Neural progenitor cell (in vitro differentiated cells): ENCODE measurements around the gene SLC50A1. TPM values are rescaled to one million over a fixed set of nuclear protein-coding genes. Genes with fewer than 3 reads are reported as not detected.
"Not testable (repeated sequence)": the region's sequence is repeated elsewhere in the genome, so short reads cannot be mapped to it uniquely, and the experiment has no call there.

ENCODE experiments used
- DNase-seq: peaks from one replicate; pipeline ENCODE4 v3.0.0-alpha.2; 2016; ENCODE audit warnings: low spot score
- H2AFZ ChIP-seq: fragments of 200-600 bp; sonication (generic); replicated peaks from 2 replicates; pipeline ENCODE4 v1.6.1; 2016; ENCODE audit warnings: antibody characterized with exemption
- H3F3A ChIP-seq: fragments of 200-600 bp; sonication (generic); 2 replicates; pipeline ENCODE4 v1.6.1; 2016; ENCODE audit warnings: antibody characterized with exemption, low read depth
- H3K27ac ChIP-seq: fragments of 200-600 bp; sonication (generic); 2 replicates; pipeline ENCODE4 v1.5.1; 2016; ENCODE audit warnings: mild to moderate bottlenecking
- H3K27me3 ChIP-seq: fragments of 200-600 bp; sonication (generic); 2 replicates; pipeline ENCODE4 v1.6.1; 2016; ENCODE audit warnings: mild to moderate bottlenecking, moderate library complexity
- H3K36me3 ChIP-seq: fragments of 200-600 bp; sonication (generic); 2 replicates; pipeline ENCODE4 v1.5.1; 2016
- H3K4me1 ChIP-seq: fragments of 200-600 bp; sonication (generic); 2 replicates; pipeline ENCODE4 v1.6.1; 2016; ENCODE audit warnings: mixed run types
- H3K4me2 ChIP-seq: fragments of 200-600 bp; sonication (generic); 2 replicates; pipeline ENCODE4 v1.6.1; 2016
- H3K4me3 ChIP-seq: fragments of 200-600 bp; sonication (generic); 2 replicates; pipeline ENCODE4 v1.5.1; 2016
- H3K79me2 ChIP-seq: fragments of 200-600 bp; sonication (generic); 2 replicates; pipeline ENCODE4 v1.6.1; 2016; ENCODE audit warnings: low read depth
- H3K9ac ChIP-seq: fragments of 200-600 bp; sonication (generic); 2 replicates; pipeline ENCODE4 v1.6.1; 2016
- H3K9me3 ChIP-seq: fragments of 200-600 bp; sonication (generic); 2 replicates; pipeline ENCODE4 v1.5.1; 2016; ENCODE audit warnings: low read depth
- H4K20me1 ChIP-seq: fragments of 200-600 bp; sonication (generic); 2 replicates; pipeline ENCODE4 v1.6.1; 2016; ENCODE audit warnings: low read depth
- H3K27ac Mint-ChIP-seq: 3 replicates; pipeline ENCODE4 v1.8.0; 2021; ENCODE audit warnings: mixed read lengths
- H3K27me3 Mint-ChIP-seq: 2 replicates; pipeline ENCODE4 v1.8.0; 2022; ENCODE audit warnings: low read depth, mild to moderate bottlenecking, inconsistent platforms, moderate library complexity, mixed read lengths; ENCODE audit not compliant: insufficient read depth
- H3K36me3 Mint-ChIP-seq: 3 replicates; pipeline ENCODE4 v1.8.0; 2021; ENCODE audit warnings: mixed read lengths
- H3K4me1 Mint-ChIP-seq: 3 replicates; pipeline ENCODE4 v1.8.0; 2021; ENCODE audit warnings: mixed read lengths
- H3K4me3 Mint-ChIP-seq: 3 replicates; pipeline ENCODE4 v1.8.0; 2021; ENCODE audit warnings: mild to moderate bottlenecking, moderate library complexity, mixed read lengths
- H3K9me3 Mint-ChIP-seq: 3 replicates; pipeline ENCODE4 v1.8.0; 2020; ENCODE audit warnings: mixed read lengths
- EZH2 ChIP-seq: fragments of 200-600 bp; sonication (generic); IDR thresholded peaks from 2 replicates; pipeline ENCODE4 v1.6.1; 2017; ENCODE audit warnings: antibody characterized with exemption, mild to moderate bottlenecking, moderate library complexity
- EZH2phosphoT487 ChIP-seq: fragments of 200-600 bp; sonication (generic); IDR thresholded peaks from 2 replicates; pipeline ENCODE4 v1.6.1; 2017; ENCODE audit warnings: antibody characterized with exemption
- total RNA-seq: library from RNA; depleted of rRNA; stranded (reverse); fragments of >200 nt; gene quantifications from 2 replicates; pipeline ENCODE4 v1.2.3, GENCODE V29; 2015; ENCODE audit warnings: low replicate concordance
- TF ChIP-seq, protein P1 (sequence below): fragments of 200-600 bp; sonication (generic); IDR thresholded peaks from 2 replicates; pipeline ENCODE4 v1.5.1; 2017; ENCODE audit warnings: antibody characterized with exemption, mild to moderate bottlenecking

The SLC50A1 gene
- total RNA-seq, 1 donor from 2014 or later = 14.4 TPM

DNA sequence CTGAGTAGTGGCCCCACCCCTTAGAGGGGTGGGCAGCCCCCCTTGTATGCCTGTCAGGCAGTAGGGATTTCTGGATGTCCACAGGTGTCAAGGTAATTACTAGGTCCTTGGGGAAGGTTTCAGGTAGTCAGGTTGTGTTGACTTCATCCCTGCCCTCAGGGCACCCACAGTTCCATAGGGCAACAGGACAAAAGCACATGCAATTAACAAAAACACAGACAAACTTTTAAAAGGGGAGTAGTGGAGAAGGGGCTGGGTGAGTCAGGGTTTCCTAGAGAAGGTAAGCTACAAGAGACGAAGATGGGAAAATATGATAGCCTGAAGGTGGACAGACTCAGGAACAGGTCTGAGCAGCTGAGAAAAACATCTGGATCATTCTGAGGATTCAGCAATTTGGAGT, 23.3 kb downstream of the SLC50A1 start:
- Histone ChIP-seq H3K4me2 (no peak overlapping the region), H2AFZ (no peak overlapping the region), H3K9me3 (no peaks in the 10 kb centered on the region), H3K9ac (no peak overlapping the region), H4K20me1 (no peaks in the 10 kb centered on the region), H3F3A (no peaks in the 10 kb centered on the region), H3K4me3 (no peak overlapping the region), H3K79me2 (no peaks in the 10 kb centered on the region), H3K4me1 (no peaks in the 10 kb centered on the region), H3K27me3 (no peaks in the 10 kb centered on the region), H3K36me3 (no peaks in the 10 kb centered on the region), H3K27ac (no peak overlapping the region)
- Mint-ChIP-seq H3K4me3 (no peak overlapping the region), H3K9me3 (peaks cover 9% of the 10 kb centered on the region), H3K4me1 (peaks cover 3% of the 10 kb centered on the region), H3K27me3 (peaks cover 11% of the 10 kb centered on the region), H3K27ac (peak overlapping the region; percentile 30), H3K36me3 (no peaks in the 10 kb centered on the region)
- TF ChIP-seq, protein P1, sequence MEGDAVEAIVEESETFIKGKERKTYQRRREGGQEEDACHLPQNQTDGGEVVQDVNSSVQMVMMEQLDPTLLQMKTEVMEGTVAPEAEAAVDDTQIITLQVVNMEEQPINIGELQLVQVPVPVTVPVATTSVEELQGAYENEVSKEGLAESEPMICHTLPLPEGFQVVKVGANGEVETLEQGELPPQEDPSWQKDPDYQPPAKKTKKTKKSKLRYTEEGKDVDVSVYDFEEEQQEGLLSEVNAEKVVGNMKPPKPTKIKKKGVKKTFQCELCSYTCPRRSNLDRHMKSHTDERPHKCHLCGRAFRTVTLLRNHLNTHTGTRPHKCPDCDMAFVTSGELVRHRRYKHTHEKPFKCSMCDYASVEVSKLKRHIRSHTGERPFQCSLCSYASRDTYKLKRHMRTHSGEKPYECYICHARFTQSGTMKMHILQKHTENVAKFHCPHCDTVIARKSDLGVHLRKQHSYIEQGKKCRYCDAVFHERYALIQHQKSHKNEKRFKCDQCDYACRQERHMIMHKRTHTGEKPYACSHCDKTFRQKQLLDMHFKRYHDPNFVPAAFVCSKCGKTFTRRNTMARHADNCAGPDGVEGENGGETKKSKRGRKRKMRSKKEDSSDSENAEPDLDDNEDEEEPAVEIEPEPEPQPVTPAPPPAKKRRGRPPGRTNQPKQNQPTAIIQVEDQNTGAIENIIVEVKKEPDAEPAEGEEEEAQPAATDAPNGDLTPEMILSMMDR = no peak
- TF ChIP-seq EZH2 (no peak), EZH2phosphoT487 (no peak)
- DNase-seq = no peak

DNA sequence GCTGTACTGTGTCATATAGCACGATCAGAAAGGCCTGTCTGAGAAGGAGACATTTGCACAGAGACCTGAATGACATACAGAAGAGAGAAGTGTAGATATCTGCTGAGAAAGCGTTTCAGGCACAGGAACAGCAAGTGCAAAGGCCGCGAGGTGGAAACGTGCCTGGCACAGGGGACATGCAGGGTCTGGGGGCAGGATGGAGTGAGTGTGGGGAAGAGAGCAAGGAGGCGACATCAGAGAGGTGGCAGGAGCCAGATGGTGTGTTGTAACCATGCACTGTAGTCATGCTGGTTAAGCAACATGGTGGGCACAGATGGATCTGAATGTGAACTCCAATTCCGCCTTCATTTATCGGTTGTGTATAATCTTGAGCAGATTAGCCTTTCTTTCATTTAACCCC, 24.5 kb downstream of the SLC50A1 start:
- Histone ChIP-seq H3K9ac (no peak overlapping the region), H3K4me3 (no peak overlapping the region), H3K4me2 (no peak overlapping the region), H3K27ac (no peak overlapping the region), H4K20me1 (no peaks in the 10 kb centered on the region), H2AFZ (no peak overlapping the region), H3K4me1 (no peaks in the 10 kb centered on the region), H3K36me3 (no peaks in the 10 kb centered on the region), H3F3A (peaks cover under 1% of the 10 kb centered on the region), H3K79me2 (no peaks in the 10 kb centered on the region), H3K27me3 (no peaks in the 10 kb centered on the region), H3K9me3 (no peaks in the 10 kb centered on the region)
- DNase-seq = no peak
- Mint-ChIP-seq H3K9me3 (peaks cover 14% of the 10 kb centered on the region), H3K36me3 (no peaks in the 10 kb centered on the region), H3K4me3 (no peak overlapping the region), H3K27me3 (peaks cover 11% of the 10 kb centered on the region), H3K4me1 (peaks cover 3% of the 10 kb centered on the region), H3K27ac (no peak overlapping the region)
- no peak for TF ChIP-seq EZH2phosphoT487
- TF ChIP-seq, protein P1 = no peak
- no peak for TF ChIP-seq EZH2

DNA sequence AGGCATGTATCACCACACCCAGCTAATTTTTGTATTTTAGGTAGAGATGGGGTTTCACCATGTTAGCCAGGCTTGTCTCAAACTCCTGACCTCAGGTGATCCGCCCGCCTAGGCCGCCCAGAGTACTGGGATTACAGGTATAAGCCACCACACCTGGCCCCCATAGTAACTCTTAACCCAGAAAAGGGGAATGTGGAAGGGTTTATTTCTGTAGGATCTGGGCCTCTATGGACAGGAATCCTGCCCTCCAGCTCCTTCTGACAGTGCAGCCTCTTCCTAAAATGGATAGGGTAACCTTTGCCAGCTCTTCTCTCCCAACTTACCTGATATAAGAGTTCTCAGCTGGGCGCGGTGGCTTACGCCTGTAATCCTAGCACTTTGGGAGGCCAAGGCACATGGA, 27.0 kb downstream of the SLC50A1 start:
- H3K4me1 Mint-ChIP-seq = peaks cover 21% of the 10 kb centered on the region
- not testable (repeated sequence) for H3K27me3 ChIP-seq
- peaks cover 19% of the 10 kb centered on the region for H3K4me1 ChIP-seq

DNA sequence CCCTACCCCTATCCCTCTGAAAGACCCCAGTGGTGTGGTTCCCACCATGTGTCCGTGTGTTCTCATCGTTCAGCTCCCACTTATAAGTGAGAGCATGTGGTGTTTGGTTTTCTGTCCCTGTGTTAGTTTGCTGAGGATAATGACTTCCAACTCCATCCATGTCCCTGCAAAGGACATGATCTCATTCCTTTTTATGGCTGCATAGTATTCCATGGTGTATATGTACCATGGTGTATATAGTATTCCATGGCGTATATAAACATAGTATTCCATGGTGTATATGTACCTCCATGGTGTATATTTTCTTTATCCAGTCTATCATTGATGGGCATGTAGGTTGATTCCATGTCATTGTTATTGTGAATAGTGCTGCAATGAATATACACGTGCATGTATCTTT, 28.1 kb downstream of the SLC50A1 start:
- H3K4me1 Mint-ChIP-seq = peaks cover 26% of the 10 kb centered on the region
- not testable (repeated sequence) for DNase-seq, H3K36me3 Mint-ChIP-seq, H4K20me1 ChIP-seq, H3K4me2 ChIP-seq, H3K27ac ChIP-seq, H3K4me3 ChIP-seq, H3K4me3 Mint-ChIP-seq, H3K27me3 ChIP-seq, H3K36me3 ChIP-seq, H2AFZ ChIP-seq, H3K79me2 ChIP-seq, H3K9ac ChIP-seq, H3K9me3 ChIP-seq
- peaks cover 35% of the 10 kb centered on the region for H3F3A ChIP-seq
- peaks cover 19% of the 10 kb centered on the region for H3K4me1 ChIP-seq
- peak overlapping the region; percentile 5 for H3K27ac Mint-ChIP-seq
- peaks cover 15% of the 10 kb centered on the region for H3K27me3 Mint-ChIP-seq
- H3K9me3 Mint-ChIP-seq = peaks cover 13% of the 10 kb centered on the region

More for the DNA sequence above, 27.0 kb downstream of the SLC50A1 start:
- not testable (repeated sequence) for H3K4me2 ChIP-seq, H4K20me1 ChIP-seq, H3K36me3 Mint-ChIP-seq, H3K9ac ChIP-seq, H2AFZ ChIP-seq, H3K79me2 ChIP-seq, H3K4me3 ChIP-seq, H3K27ac ChIP-seq, H3K4me3 Mint-ChIP-seq, H3K9me3 ChIP-seq, H3K27ac Mint-ChIP-seq, H3K36me3 ChIP-seq, DNase-seq
- H3F3A ChIP-seq = peaks cover 23% of the 10 kb centered on the region
- peaks cover 13% of the 10 kb centered on the region for H3K9me3 Mint-ChIP-seq
- peaks cover 15% of the 10 kb centered on the region for H3K27me3 Mint-ChIP-seq

DNA sequence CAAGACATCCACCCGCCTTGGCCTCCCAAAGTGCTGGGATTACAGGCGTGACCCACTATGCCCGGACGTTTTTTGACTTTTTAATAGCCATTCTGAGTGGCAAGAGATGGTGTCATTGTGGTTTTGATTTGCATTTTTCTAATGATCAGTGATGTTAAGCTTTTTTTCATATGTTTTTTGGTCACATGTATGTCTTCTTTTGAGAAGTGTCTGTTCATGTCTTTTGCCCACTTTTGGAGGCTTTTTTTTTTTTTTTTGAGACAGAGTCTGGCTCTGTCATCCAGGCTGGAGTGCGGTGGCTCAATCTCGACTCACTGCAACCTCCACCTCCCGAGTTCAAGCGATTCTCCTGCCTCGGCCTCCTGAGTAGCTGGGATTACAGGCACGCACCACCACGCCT, 29.0 kb downstream of the SLC50A1 start:
- H3K27me3 ChIP-seq, H3K4me3 ChIP-seq, H3K36me3 Mint-ChIP-seq, H3K27ac ChIP-seq, H2AFZ ChIP-seq, H3K9me3 ChIP-seq, H3K9ac ChIP-seq, H4K20me1 ChIP-seq, H3K27ac Mint-ChIP-seq, DNase-seq, H3K4me3 Mint-ChIP-seq, H3K4me2 ChIP-seq, H3K79me2 ChIP-seq, H3K36me3 ChIP-seq: not testable (repeated sequence)
- H3K4me1 ChIP-seq = peaks cover 19% of the 10 kb centered on the region
- Mint-ChIP-seq H3K9me3 (peaks cover 13% of the 10 kb centered on the region), H3K4me1 (peaks cover 26% of the 10 kb centered on the region), H3K27me3 (peaks cover 18% of the 10 kb centered on the region)
- H3F3A ChIP-seq = peaks cover 43% of the 10 kb centered on the region
